VCaP (cell line): Measurements from ENCODE around the gene APMAP.

Experiments
- H3K27ac ChIP-seq: fragments of 450-650 bp; 2 replicates; pipeline ENCODE4 v1.5.1; 2017
- CTCF ChIP-seq: fragments of 450-650 bp; conservative IDR thresholded peaks from 2 replicates; pipeline ENCODE4 v1.5.1; 2017; ENCODE audit warnings: mild to moderate bottlenecking, moderate library complexity

Gene APMAP

GRCh38 chr20:24992487-24993205 lies at the start of gene APMAP:
Gene APMAP, minus strand, starts transcription at chr20:24992751. Its CDS starts 63 bp downstream, at chr20:24992688.
- no peak for TF ChIP-seq CTCF
- H3K27ac ChIP-seq = peak within 1 kb of the TSS; percentile 85

DNA sequence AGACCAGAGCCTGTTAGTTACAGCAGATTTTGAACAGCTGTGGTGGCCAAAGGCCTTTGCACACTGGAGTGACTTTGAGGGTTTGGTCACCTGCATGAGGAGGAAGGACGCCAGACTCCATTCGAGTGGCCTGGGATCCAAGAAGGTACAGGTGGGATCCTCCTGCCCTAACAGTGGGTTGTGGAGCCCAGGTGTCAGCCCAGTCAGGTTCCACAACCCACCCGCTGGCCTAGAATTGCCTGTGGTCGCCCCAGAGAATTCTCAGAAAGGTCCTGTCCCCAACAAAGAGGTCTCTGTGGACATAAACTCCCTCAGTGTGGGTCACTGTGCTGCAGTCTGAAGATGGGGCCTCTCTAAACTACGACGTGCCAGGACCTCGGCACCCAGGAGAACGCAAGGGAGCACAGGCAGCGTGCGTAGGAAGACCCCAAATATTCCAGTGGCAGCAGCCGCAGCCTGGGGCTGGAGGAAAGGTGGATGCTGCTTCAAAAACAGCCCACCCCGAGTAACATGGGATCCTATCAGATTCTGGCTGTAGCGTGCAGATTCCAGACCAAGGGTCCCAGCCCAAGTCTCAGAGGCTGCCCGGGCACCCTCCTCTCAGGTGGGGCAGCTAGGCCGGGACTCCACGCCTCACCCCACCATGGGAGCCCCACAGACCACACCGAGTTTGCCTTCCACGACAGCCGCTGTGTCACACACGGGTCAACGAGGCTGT lies 49.4 kb upstream of the APMAP start:
- H3K27ac ChIP-seq = peak overlapping the region; percentile 99
- no peak for TF ChIP-seq CTCF

GRCh38 chr20:25040438-25040831 lies 47.9 kb upstream of the APMAP start:
- peak overlapping the region; percentile 99 for H3K27ac ChIP-seq
- no peak for TF ChIP-seq CTCF

DNA sequence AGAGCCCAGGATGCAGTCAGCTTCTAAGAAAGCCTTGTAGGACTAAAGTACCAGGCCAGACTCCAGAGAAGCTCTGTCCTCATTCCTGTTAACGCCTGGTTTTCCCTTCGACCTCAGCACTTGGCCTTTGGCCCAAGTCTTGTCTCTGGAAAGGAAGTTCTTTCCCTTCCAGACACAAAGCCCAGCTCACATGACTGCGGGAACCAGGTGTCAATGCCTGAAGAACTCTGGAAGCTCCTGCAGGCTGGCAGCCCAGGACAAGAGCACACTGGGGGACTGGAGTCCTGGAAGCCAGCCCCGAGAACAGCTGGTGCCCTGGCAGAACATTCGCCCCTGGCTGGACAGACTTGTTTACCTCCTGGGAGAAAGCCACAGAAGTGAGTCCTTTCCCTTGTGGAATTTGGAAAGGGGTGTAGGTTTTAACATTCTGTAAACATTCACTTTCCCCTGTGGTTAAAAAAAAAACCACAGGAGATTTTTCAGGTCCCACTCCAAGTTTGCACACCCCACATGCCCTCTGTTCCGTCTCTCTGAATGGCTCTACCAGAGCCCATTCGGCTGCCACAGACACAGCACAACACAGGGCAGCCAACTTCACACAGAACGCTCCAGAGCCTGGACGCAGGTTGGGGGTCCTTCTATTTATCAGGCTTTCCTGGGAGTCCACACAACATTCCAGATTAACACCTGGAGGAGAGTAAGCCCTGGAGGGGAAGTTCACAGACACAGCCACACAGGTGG lies 47.3 kb upstream of the APMAP start:
- TF ChIP-seq CTCF = no peak
- peak overlapping the region; percentile 99 for H3K27ac ChIP-seq

DNA sequence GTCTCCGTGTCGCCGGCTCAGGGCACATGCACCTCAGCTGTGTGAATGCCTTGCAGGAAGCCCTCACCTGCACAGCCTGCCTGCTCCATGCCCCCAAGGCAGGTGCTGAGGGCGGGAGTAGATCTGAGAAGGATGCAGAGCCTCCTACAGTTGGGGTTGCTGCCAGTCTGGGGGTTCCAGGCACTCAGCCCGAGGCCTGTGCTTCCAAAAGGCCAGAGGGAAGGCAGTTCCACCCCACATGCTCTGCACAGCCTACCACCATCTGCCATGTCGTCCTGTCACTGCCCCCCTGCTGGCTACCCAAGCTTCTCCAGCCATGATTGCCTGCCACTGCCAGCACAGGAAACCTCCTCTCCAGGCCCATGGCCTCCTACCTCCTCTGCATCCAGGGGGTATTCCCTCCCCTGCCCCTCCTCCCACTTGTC lies 46.1 kb upstream of the APMAP start:
- no peak for TF ChIP-seq CTCF

GRCh38 chr20:25038103-25038410 lies 45.5 kb upstream of the APMAP start:
- H3K27ac ChIP-seq = peak overlapping the region; percentile 99
- no peak for TF ChIP-seq CTCF

More for the DNA sequence above, 46.1 kb upstream of the APMAP start:
- H3K27ac ChIP-seq = peak overlapping the region; percentile 99
